Measurements from ENCODE around the gene UBE2K.

DNA sequence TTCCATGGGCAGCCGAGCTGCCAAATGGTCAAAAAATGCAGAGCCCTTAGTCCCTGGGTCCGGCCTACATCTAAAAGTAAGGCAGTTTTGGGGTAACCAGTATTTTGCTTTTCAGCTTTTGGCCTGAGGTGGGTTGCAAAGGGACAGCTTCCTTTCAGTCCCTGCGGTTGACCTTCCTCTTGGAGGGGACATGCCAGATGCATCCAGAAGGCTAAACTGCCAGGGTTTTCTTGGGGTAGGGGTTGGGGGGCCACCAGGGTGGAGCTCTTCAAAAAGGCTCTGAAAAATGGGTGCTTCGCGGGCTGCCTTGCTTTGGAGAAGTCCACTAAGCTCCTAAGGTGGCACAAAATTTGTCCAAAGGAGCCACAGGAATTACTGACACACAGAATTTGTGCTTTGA lies 120.7 kb downstream of the UBE2K start:
- no peak for TF ChIP-seq EZH2phosphoT487 (conservative IDR thresholded peaks at IDR 0.05; ENCODE audit: low read length)
- TF ChIP-seq CTCF (IDR thresholded peaks at IDR 0.05; ENCODE audit: insufficient read depth, low read length, poor library complexity, severe bottlenecking): no peak

Measured in SU-DHL-6 (cell line).